Heart right ventricle (tissue), 16 donors: ENCODE data around the gene HIVEP2. TPM values are rescaled to one million over a fixed set of nuclear protein-coding genes. Genes with fewer than 3 reads are reported as not detected.
A peak's percentile ranks its signal among the peaks of the same experiment; 100 is the strongest.

Experiments
- ATAC-seq, 8 donors: fragments of 200-7000 bp; cut with Tn5 transposase; one replicate each; pipeline ENCODE4 v1.9.1; 2020; ENCODE audit warnings: mild to moderate bottlenecking in 8 of 8, moderate library complexity in 8 of 8, moderate number of reproducible peaks in 1 of 8
- DNase-seq, 2 donors: peaks; one replicate each; pipeline ENCODE4 v3.0.0-alpha.2; 2020
- H3K27ac ChIP-seq, 10 donors: fragments of 200-600 bp; sonication (generic) in 2 of 10; one replicate each; pipeline versions ENCODE4 v1.5.0 to v1.8.0; 2020 to 2022; ENCODE audit warnings: mild to moderate bottlenecking in 3 of 10
- H3K27me3 ChIP-seq, 7 donors: fragments of 200-600 bp; one replicate each; pipeline ENCODE4 v1.8.0; 2021 to 2022; ENCODE audit warnings: mild to moderate bottlenecking in 2 of 7
- H3K36me3 ChIP-seq, 9 donors: fragments of 200-600 bp; sonication (generic) in 1 of 9; one replicate each; pipeline versions ENCODE4 v1.5.0 to v1.8.0; 2020 to 2022; ENCODE audit warnings: mild to moderate bottlenecking in 2 of 9
- H3K4me1 ChIP-seq, 9 donors: fragments of 200-600 bp; sonication (generic) in 1 of 9; one replicate each; pipeline versions ENCODE4 v1.5.0 to v1.8.0; 2020 to 2022; ENCODE audit warnings: mild to moderate bottlenecking in 4 of 9
- H3K4me3 ChIP-seq, 10 donors: fragments of 200-600 bp; sonication (generic) in 2 of 10; one replicate each; pipeline versions ENCODE4 v1.5.0 to v1.8.0; 2020 to 2022; ENCODE audit warnings: mild to moderate bottlenecking in 7 of 10, moderate library complexity in 2 of 10
- H3K9me3 ChIP-seq, 11 donors: fragments of 200-600 bp in 10 of 11; sonication (generic) in 2 of 11; one replicate each; pipeline versions ENCODE4 v1.5.0 to v1.8.0; 2013 to 2022; ENCODE audit warnings: mild to moderate bottlenecking in 2 of 11, control low read depth in 1 of 11, moderate library complexity in 1 of 11
- CTCF ChIP-seq, 9 donors: fragments of 200-600 bp; sonication (generic) in 2 of 9; IDR thresholded peaks; one replicate each; pipeline versions ENCODE4 v1.5.0 to v1.8.0; 2021 to 2022; ENCODE audit warnings: antibody characterized with exemption in 9 of 9, mild to moderate bottlenecking in 5 of 9, moderate library complexity in 1 of 9
- WGBS, 2 donors: extraction: QIAGEN DNeasy Blood & Tissue Kit; methylation state at CpG; one replicate each; pipeline ENCODE4 v1.1.7; 2013; ENCODE audit warnings: inconsistent platforms in 1 of 2; 5-methylcytosine and 5-hydroxymethylcytosine counted together
- intact Hi-C, 10 donors: fragments of 100-400 bp; cut with DNase I; formaldehyde crosslinking; loops; one replicate each; pipeline versions ENCODE4 v1.11.1 to v1.14.2; 2022
- polyA plus RNA-seq, 2 donors: library from polyadenylated mRNA; stranded (reverse); fragments of 200-250 nt; gene quantifications; one replicate each; pipeline ENCODE4 v1.2.3, GENCODE V29; 2013
- total RNA-seq, 10 donors: library from RNA; stranded (reverse); fragmentation: NEBNext Ultra II Directional in 3 of 10; extraction: Animal tissue kit (Norgen Biotek cat#: 25700) in 3 of 10; gene quantifications; one replicate each; pipeline versions ENCODE4 v1.2.1 to v1.2.4, GENCODE V29; 2021 to 2023
- donor health status: Arrhythmogenic right ventricular cardiomyopathy.
- donor health status: ischemic (EF 13 %, LVEDD 7.1; RV severe dilation, severe dysfunction).
- donor health status: healthy with polysubstance abuse.
- donor health status: DM: no; HTN: yes; CAD: no.
- donor health status: DM: no; HTN: no; CAD: no.
- donor health status: ischemic (EF 25% LVEDD 6.9; RV normal size, moderate dysfunction).
- donor health status: ischemic (EF 25% LVEDD 5.7; RV mildly dilated, moderate dysfunction).
- donor health status: healthy.
- donor health status: DM: yes; HTN: yes; CAD: no.
- donor health status: Ischemic cardiomyopathy.
- donor health status: ischemic (EF 35%, LVEDD 5.7; RV mildly dilated, moderate dysfunction).
- donor health status: nonischemic (EF 11% LVEDD 7.7; RV severe dilation, severe dysfunction).
- donor health status: DM: yes; HTN: yes; CAD: no.
- donor health status: PGD.
- donor health status: ischemic (EF 29% LVEDD 5.4; RV normal size, mild dysfunction).
- donor health status: nonischemic (EF 23%, LVEDD 6.1; RV moderate dilation, normal function).

Gene HIVEP2
- total and polyA plus RNA-seq, 12 donors, result 2.1 to 31.6 (median 21.2) TPM

GRCh38 chr6:142853244-142854180 is 91.5 kb downstream of the HIVEP2 start:
- DNase-seq (no peak), ATAC-seq (no peak)
- WGBS, 2 donors, result 95% methylated on average over 6 of the region's 6 CpGs
- intact Hi-C loops, result no loop called here
- TF ChIP-seq CTCF (IDR thresholded peaks at IDR 0.05), result no peak
- Histone ChIP-seq H3K4me1 (peaks cover 0 to 92% (median 50%) of the 10 kb centered on the region in 9 donors), H3K9me3 (no peaks in the 10 kb centered on the region), H3K27ac (peak overlapping the region in 1 of 10 donors; percentile 81), H3K4me3 (no peak overlapping the region), H3K27me3 (no peaks in the 10 kb centered on the region), H3K36me3 (no peaks in the 10 kb centered on the region)

- Histone ChIP-seq H3K27ac (peak overlapping the region in 4 of 10 donors; percentile 13 to 52 (median 26)), H3K9me3 (no peaks in the 10 kb centered on the region), H3K4me3 (no peak overlapping the region), H3K36me3 (no peaks in the 10 kb centered on the region), H3K4me1 (peaks cover 11 to 93% (median 61%) of the 10 kb centered on the region in 9 donors), H3K27me3 (no peaks in the 10 kb centered on the region)
- 29 to 32% methylated on average over 2 of the region's 2 CpGs for WGBS, 2 donors
- ATAC-seq (no peak), DNase-seq (no peak)
- no peak for TF ChIP-seq CTCF (IDR thresholded peaks at IDR 0.05)
- intact Hi-C loops, result no loop called here
Measured at GRCh38 chr6:142851601-142852000, 93.4 kb downstream of the HIVEP2 start.

- TF ChIP-seq CTCF (IDR thresholded peaks at IDR 0.05), result no peak
- Histone ChIP-seq H3K4me3 (no peak overlapping the region), H3K27ac (peak overlapping the region in 5 of 10 donors; percentile 11 to 52 (median 20)), H3K9me3 (no peaks in the 10 kb centered on the region), H3K36me3 (no peaks in the 10 kb centered on the region), H3K4me1 (peaks cover 16 to 93% (median 64%) of the 10 kb centered on the region in 9 donors), H3K27me3 (no peaks in the 10 kb centered on the region)
- intact Hi-C loops, result no loop called here
- whole genome bisulfite sequencing, 2 donors, result 62 to 84% methylated on average over 3 of the region's 3 CpGs
- DNase-seq (no peak), ATAC-seq (no peak)
Measured at GRCh38 chr6:142850679-142851423, 94.1 kb downstream of the HIVEP2 start.

GRCh38 chr6:142848976-142849375 is 96.0 kb downstream of the HIVEP2 start:
- DNase-seq (no peak), ATAC-seq (no peak)
- Histone ChIP-seq H3K4me1 (peaks cover 23 to 94% (median 81%) of the 10 kb centered on the region in 9 donors), H3K36me3 (no peaks in the 10 kb centered on the region), H3K27ac (peak overlapping the region in 3 of 10 donors; percentile 79 to 92 (median 90)), H3K27me3 (no peaks in the 10 kb centered on the region), H3K9me3 (no peaks in the 10 kb centered on the region), H3K4me3 (no peak overlapping the region)
- no peak for TF ChIP-seq CTCF (IDR thresholded peaks at IDR 0.05)
- 78 to 88% methylated on average over 3 of the region's 3 CpGs for WGBS, 2 donors
- intact Hi-C loops, result loop anchor here in 5 of 10 donors (2.0 to 10.0 kb wide), 3 partner anchors 18 to 96 kb away; partner anchors contain the start of gene HIVEP2 (in 3 of the 5)
